Activated T-cell treated with anti-CD3 and anti-CD28 coated beads for 48 hours (primary cell): ENCODE measurements around the gene MICAL2.

Experiments used
- DNase-seq: peaks from one replicate; pipeline ENCODE4 v3.0.0-alpha.2; 2020; ENCODE audit warnings: low read depth

The MICAL2 gene

DNA sequence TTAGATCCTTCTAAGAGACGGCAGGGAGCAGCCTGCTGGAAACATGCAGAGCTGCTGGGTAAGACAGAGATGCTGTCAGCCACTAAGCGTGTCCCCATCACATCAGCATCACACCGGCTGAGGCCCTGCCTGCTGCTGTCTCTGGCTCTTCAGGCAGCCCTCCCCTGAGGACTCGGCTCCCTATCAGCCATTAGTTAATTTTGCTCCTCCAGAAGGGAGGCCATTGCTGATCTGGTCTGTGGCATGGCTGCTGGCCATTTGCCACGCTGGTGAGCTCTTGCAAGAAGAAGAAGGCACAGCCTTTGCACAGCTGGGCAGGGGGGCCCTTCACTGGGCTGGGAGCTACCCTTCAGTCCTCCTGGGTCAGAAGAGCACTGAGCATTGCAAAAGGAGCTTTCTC is 135.8 kb downstream of the MICAL2 start:
- DNase-seq: no peak

DNA sequence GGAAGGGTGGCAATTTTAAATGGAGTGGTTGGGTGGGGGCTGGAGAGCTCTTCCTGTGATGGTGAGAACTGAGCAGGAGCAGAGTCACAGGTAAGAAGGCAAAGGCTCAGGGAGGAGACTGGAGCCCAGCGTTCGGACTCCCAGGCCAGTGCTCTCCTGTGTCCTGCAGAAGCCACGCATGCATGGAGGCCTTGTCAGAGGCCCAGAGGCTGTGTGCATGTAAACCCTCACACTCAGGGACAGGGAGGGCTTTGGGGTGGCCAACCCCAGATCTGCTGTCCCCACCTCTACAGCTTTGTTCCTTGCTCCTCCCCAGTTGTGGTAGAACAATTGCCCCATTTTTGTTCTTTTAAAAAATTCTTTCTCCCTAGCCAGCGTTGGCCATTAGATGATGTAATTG is 136.6 kb downstream of the MICAL2 start:
- DNase-seq: no peak

DNA sequence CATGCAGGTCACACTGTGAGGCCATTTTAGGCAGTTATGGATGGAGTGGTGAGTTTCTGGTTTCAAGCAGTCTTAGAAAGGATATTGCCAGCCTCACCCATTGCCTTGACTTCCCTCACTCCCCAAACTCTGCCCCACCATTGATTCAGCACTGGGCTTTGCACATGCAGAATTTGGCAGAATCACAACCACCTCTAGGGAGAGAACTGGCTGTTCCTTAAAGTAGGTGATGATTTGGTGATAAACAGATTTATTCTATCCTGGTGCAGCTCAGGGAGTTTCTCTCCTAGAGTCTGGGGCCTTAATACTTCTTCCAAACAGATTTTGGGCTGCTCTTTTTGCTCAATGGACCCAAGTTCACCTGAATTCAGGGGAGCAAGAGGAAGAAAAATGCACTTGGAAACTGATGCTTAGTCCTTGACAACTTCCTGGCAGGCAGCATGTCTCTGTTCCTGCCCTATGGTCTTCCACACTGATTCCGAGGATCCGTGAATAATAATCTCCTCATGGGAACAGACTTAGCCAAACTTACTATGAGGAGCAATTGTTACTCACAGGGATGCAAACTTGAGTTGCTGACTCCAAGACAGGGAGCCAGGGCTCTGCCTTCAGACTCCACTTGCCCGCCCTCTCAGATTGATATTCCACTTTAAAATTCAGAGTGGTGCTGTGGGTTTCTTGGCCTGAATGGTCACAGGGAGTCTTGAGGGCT is 137.3 kb downstream of the MICAL2 start:
- DNase-seq: no peak

DNA sequence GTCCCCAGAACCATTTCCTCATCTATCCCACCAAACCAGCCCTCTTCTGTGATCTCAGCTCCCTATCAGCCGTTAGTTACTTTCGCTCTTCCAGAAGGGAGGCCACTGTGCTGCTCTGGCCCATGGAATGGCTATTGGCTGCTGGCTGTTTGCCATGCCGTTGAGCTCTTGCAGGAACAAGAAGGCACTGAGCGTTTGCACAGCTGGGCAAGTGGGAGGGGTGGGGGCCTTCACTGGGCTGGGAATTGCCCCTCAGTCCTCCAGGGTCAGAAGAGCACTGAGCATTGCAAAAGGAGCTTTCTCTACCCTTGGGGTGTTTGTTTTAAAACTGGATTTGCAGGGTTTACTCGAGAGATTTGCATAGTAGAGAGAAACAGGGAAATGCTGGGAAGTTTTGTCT is 137.9 kb downstream of the MICAL2 start:
- no peak for DNase-seq

DNA sequence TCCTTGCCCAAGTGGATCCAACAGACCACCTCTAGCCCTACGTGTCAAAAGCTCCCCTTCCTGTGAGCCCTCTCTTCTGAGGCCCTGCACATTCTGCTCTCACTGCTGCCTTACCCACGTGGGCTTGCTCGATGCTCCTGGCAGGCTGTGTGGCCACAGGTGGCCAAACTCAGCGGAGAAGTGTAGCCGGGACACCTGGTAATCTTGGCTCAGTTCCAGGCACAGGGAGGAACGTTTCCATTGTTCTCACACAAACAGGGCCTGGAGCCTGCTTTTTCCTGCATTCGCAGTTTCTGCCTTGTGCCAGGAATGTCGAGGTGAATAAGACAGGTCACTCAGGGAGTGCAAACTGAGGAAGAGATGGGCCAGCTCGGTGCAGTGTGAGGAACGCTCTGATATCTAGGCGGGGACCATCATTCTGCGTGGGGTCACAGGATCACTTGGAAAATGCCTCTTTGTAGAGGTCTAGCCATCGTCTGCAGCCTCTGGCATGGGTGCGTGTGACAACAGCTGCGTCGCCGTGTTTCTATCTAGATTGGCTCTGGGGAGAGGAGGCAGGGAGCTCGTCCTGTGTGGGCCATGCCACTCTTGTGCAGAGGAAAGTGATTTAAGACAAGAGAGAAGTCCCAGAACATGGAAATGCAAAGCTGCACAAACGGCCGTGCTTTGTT is 139.3 kb downstream of the MICAL2 start:
- DNase-seq: no peak

DNA sequence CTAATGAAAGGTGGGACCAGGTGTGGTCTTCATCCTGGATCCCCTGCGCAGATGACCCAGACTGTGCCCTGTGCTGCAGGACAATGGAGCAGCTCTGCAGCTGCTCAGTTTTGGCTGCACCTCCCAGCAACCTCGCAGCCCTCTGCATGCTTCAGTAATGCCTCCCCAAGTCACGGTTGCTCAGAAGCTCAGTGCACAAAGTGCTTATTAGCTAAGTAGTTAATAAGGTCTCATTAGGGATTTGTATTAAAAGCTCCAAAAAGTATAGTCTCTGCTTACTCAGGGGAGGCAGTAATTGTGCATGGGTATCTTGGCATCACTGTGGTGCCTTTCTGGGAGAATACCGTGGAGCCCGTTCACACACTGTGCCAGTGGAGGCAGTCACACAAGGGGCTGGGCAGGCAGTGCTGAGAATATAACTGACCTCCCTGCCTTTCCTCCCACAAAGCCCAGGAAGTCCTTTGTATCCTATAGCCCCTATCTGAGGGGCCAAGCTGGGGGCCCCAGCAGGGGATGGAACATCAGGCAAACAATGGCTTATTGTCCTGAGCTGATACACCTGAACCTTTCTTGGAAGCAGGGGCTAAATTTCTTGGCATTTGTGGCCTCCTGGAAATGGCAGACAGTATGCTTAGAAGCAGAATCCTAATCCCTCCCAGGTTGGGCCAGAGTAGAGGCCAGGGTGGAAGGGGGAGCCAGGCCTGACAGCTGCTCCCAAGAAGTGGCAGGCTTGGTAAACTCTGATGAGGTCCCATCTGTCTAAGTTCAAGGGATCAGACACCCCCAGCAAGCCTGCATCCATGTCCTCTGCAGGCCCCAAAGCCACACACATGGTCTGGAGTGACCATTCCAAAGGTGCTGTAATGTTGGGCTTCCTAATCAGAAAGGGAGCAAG is 141.5 kb downstream of the MICAL2 start:
- no peak for DNase-seq

DNA sequence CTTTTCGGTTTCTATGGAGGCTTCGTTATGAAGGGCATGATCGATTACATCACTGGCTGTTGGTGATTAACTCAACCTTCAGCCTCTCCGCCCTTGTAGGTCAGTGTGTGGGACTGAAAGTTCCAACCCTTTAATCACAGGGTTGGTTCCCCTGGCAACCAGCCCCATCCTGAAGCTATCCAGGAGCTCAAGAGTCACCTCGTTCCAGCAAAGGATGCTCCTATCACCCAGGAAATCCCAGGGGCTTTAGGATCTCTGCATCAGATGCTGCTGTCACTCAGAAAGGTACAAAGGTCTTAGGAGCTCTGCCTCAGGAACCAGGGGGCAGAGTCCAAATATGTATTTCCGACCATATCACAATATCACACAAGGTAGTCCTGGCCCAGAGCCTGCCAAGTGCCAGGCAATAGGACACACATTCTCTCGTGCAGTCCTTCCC is 143.5 kb downstream of the MICAL2 start:
- DNase-seq: no peak

DNA sequence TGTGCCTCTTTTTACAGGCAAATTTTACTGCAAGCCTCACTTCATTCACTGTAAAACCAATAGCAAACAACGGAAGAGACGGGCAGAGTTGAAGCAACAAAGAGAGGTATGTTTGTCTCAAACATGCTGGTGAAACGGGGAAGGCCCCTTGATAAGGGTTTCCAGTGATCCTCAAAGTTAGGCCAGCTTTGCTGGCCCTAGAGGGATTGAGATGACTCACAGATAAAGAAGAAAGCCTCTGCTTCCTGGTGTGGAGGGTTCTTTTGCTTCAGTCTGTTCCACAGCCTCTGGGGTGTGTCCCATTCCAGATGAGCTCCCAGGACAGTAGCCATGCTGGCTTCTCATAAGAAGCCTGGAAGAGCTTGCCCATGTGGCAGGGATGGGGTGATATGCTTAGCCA is 148.1 kb downstream of the MICAL2 start:
- no peak for DNase-seq

DNA sequence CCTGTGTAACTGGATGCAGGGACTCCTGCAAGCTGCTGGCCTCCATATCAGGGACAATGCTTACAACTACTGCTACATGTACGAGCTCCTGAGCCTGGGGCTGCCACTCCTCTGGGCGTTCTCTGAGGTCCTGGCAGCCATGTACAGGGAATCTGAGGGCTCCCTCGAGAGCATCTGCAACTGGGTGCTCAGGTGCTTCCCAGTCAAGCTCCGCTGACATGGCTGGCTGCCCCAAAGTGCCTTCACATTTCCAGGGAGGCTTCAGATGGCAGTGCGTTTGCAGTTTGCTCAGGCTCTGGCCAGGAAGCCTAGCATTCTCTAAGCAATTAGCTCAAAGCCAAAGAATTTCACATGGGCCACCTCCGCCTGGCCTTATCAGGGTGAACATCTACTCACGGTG is 149.6 kb downstream of the MICAL2 start:
- no peak for DNase-seq

DNA sequence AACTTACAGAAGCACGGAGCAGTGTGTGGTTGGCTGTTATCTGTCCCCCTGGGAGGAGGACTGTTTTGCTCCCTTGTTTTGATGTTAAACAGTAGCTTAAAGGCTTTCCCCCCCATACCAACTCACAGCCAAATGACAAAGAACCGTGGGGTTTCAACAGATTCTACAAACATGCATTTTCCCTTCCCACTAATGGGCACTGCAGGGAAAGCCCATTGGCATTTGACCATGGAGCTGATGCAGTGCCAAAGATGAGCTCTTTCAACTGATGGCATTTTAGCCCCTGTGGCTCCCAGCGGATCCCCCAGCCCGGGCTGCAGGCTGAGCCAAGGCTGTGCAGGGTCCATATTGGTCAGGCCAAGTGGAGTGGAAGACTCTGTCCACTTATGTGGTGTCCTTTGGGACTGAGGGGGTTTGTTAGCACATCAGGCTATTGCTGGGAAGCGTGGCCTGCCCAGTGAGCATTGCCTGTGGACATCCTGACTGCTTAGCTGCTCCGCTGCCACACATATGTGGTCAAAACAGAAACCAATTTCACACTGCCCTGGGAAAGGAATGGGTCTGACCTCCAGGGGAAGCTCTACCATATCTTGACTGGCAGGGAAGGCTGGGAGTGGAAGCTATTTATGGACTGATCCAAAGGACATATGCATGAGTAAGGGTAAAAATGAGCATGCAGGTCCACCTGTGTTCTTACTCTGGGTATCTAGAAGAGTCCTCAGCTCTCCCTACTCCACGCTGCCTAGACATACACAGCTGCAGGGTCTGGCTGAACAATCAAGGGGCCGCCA is 150.5 kb downstream of the MICAL2 start:
- DNase-seq: no peak

DNA sequence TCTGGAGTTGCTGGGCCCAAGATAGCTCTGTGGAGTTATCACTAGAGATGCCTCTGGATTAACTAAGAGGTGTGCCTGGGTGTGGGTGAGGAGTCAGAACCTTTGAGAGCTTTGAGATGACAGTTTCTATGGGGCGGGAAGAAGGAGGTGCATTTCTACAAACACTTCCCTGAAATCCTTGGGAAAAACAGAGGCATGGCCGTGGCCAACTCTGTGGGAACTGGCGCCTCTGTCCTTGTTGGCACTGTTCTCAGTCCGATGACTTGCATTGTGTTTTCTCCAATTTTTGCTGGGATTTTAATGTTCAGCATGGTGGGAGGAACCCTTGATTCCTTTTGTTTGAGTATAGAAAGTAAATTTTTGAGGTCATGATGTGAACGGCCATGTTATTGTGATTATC is 151.2 kb downstream of the MICAL2 start:
- no peak for DNase-seq

DNA sequence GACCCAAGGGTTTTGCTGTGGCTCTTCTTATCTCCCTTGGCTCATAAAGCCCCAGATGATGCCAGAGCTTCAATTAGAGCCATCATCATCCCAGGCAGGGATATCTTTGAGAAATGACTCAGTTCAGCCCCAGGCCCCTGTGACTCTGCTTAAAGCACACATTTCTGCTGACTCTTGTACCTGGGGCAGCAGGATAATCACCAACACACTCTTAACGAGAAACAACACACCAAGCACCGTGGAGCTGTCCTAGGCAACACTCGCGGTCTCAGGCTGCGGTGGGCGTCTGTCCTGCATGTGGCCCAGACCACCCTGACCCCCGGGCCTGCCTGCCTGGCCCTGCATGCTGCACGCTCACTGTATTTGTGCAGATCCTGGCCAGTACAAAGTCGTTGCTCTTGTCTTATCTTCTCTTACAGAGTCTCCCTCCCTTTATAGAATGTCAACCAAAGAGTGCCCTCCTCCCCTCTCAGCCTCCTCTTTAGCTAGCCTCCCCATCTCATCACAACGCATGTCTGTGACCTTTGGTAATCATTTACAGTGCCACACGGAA is 152.8 kb downstream of the MICAL2 start:
- no peak for DNase-seq

DNA sequence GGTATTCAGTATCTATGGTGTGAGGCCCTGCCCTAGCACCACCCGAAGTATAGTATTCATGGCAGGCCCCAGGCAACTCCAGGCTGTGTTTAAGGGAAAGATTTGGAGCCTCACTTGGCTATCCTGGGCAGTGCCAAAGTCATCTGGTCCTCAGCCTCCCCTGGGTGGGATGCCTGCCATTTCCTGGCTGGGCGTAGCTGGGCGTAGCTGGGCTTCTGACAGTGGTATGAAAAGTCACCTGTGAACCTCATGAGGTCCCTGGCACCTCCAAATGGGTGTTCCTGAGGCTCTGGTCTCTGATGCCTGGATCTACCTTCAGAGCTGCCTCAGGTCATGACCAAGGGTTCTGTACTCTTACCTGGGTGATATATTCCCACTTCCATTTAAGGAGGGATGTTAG is 154.0 kb downstream of the MICAL2 start:
- no peak for DNase-seq

DNA sequence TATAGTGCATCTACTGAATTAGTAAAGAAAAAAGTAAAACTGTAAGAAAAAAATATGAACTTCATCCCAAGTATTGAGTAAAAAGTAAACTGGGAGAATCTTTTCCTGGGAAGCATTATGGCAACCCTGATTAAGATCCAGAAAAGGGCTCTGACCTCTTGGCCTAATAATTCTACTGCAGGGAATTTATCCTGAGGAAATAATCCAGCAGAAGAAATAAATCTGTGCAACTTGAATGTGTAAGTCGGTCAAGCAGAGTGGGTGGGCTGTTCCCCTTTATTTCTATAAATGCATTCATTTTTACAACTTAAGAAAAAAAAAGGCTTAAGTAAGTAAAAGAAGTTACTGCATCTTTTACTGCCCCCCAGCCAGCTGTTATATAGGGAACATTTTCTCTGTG is 155.7 kb downstream of the MICAL2 start:
- DNase-seq: no peak

DNA sequence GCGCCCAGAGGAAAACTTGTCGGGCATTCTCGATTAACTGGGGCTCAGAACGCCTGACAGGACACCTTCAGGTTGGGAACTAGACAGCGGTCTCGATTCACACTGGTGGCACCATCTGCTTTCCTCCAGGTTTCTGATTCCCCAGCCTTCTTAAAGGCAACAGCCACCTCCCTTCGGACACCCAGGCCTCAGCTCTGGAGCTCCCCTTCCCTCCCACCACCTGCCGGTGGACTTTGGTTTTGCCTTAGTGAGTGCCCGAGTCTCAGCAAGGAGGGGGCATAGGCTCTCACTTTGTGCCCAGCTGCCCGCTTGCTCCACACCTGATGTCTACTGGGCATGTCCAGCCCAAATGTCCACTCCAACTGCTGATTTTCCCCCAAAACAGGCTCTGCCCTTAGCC is 156.6 kb downstream of the MICAL2 start:
- no peak for DNase-seq

DNA sequence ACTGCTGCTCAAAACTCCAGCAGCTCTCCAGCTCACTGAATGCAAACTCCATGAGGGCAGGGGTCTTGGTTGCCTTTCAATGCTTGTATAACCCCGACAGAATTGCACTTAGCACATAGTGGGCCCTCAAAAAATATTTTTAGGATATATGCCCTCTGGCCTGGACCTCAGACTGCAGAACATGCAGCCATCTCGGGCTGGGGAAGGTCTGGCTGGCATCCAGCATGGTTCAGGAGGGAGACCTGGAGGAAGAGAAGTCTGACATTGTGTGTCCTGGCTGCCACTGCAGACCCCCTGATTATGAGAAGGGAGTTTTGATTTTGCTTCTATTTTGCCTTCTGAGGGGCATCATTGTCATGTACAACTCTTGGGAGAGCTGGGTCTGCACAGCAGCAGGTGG is 157.5 kb downstream of the MICAL2 start:
- no peak for DNase-seq

DNA sequence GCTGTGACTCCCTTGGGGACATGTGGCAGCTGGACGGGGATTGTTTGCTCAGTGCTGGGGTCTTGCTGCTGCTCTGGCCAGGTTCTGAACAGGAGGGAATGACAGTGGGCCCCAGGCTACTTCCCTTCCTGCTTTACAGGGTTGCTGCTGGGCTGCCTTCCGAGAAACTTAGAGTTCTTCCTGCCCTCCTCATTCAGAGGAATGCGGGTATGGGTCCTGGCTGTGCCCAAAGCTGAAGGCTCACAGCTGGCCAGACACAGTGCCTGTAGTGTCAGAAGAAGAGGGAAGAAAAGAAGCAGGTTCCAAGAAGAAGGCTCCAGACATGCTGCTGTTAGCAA is 158.7 kb downstream of the MICAL2 start:
- no peak for DNase-seq

DNA sequence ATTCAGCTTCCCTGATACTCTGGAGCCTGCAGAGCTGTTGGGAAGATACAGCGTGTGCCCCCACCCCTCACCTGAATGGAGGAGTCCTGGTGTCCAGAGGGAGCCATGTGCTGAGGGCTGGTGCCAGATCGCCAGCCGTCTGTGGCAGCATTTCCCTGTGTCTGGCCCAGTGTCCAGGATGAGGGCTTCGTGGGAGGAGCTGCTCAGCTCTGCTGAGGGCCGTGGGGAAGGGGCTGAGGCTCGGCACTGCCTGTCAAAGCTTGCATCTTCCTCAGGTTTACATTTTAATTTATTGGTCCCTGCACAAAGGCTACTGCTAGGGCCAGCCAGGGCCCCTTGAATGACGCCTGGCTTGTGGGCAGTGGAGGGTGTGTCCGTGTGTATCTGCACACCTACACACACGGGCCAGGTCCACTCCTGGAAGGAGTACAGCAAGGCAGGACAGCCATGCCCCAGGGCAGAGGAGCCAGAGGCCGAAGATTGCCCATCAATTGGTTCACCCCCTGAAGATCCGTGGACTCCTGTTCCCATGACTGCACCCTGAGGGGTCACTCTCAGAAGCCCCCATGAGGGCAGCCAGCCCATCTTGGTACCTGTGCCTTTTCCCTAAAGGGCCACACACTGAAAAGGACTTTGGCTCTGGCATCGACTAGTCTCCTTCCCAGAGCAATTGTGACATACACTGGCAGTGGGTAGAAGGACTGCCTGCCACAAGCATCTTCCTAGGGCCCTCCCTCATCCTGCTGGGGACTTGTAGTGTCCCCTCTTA is 159.2 kb downstream of the MICAL2 start:
- no peak for DNase-seq

DNA sequence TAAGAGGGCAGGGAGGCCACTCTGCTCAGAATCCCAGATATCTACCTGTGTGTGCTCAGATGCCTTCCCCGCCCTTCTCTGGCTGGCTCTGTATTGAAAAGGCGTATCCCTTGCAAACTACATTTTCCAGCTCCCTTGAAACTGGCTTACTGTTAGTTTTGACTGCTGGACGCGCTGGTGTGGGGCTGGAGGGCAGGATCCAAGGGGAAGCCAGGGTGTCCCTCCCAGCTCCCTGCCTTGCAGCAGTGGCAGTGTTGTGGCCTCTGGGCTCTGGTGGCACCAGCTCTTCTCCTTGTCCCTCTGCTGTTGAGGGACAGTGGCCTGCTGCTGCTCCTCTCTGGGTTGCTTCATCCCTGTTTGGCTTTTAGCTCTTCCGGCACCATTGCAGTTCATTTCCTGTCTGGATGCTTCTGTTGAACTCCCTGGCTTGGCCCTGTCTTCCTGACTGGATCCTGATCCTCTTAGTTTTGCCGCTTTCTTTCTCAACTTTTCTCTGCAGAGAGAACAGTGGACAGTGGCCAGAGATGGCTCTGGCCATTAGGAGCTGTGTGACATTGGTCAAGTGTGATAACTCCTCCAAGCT is 159.9 kb downstream of the MICAL2 start:
- DNase-seq: no peak

DNA sequence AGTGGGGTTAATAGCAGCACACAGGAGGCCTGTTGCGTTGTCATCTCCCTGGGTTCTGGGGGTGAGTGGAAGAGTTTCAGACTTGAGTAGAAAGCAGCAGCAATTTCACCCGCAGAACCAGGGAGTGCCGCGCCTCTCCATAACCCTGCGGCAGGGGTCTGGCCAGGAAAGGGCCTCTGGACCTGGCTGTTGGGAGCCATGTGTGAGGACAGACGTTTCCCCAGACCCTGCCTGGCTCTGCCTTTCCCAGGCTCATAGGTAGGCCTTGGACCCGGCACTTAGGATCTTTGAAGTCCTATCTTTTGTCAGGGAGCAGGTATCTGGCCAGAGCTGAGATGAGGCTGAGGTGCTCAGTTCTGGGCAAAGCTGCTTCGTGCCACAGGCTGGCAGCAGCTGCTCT is 160.4 kb downstream of the MICAL2 start:
- DNase-seq: no peak

DNA sequence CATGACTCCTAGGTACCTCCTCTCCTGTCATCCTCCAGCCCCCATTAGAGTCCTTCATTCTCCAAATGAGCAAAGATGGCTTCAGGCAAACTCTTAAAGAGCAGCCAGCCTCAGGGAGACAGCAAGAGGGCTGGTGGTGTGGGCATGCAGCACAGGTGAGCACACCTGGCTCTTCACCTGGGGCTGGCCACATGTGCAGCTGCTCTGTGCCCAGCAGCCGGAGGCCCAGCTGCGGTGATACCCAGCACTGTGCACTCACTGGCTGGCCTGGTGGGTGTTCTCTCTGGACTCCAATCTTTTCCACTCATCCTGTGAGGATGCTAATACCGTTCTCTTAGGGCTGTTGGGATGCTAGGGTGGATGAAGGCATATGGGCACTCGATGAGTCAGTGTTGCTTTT is 160.9 kb downstream of the MICAL2 start:
- no peak for DNase-seq
